HG02571 (cell line): Measurements from ENCODE around the gene GAN.
A peak's percentile ranks its signal among the peaks of the same experiment; 100 is the strongest.

ENCODE experiments used
- ATAC-seq: cut with Tn5 transposase; IDR thresholded peaks from one replicate; pipeline ENCODE4 v1.9.1; 2021; ENCODE audit warnings: mild to moderate bottlenecking, moderate library complexity; ENCODE audit not compliant: unreplicated experiment

Gene GAN

GRCh38 chr16:81314603-81315270 lies at the start of gene GAN:
Gene GAN, plus strand, starts transcription at chr16:81314962. Its CDS starts 152 bp downstream, at chr16:81315114.
- ATAC-seq: peak; percentile 92

GRCh38 chr16:81265052-81265451 lies 49.7 kb upstream of the GAN start:
- no peak for ATAC-seq

GRCh38 chr16:81265658-81266451 lies 48.9 kb upstream of the GAN start:
- no peak for ATAC-seq

- no peak for ATAC-seq
Measured at GRCh38 chr16:81266680-81267095, 48.1 kb upstream of the GAN start.

GRCh38 chr16:81268509-81268908 lies 46.3 kb upstream of the GAN start:
- ATAC-seq: no peak

GRCh38 chr16:81273223-81273950 lies 41.4 kb upstream of the GAN start:
- no peak for ATAC-seq

- ATAC-seq: no peak
Measured at GRCh38 chr16:81275064-81275532, 39.7 kb upstream of the GAN start.

GRCh38 chr16:81275795-81276194 lies 39.0 kb upstream of the GAN start:
- ATAC-seq: no peak

- no peak for ATAC-seq
Measured at GRCh38 chr16:81276323-81276722, 38.4 kb upstream of the GAN start.

GRCh38 chr16:81277541-81278080 lies 37.2 kb upstream of the GAN start:
- no peak for ATAC-seq

GRCh38 chr16:81278526-81278925 lies 36.2 kb upstream of the GAN start:
- ATAC-seq: no peak

- no peak for ATAC-seq
Measured at GRCh38 chr16:81279392-81279791, 35.4 kb upstream of the GAN start.

GRCh38 chr16:81280393-81280792 lies 34.4 kb upstream of the GAN start:
- ATAC-seq: no peak

GRCh38 chr16:81283044-81283443 lies 31.7 kb upstream of the GAN start:
- no peak for ATAC-seq

GRCh38 chr16:81284995-81285600 lies 29.7 kb upstream of the GAN start:
- no peak for ATAC-seq

GRCh38 chr16:81286190-81286589 lies 28.6 kb upstream of the GAN start:
- ATAC-seq: no peak

- no peak for ATAC-seq
Measured at GRCh38 chr16:81291117-81291516, 23.6 kb upstream of the GAN start.

GRCh38 chr16:81292936-81293335 lies 21.8 kb upstream of the GAN start:
- ATAC-seq: no peak

- no peak for ATAC-seq
Measured at GRCh38 chr16:81293909-81294802, 20.6 kb upstream of the GAN start.

GRCh38 chr16:81296631-81297030 lies 18.1 kb upstream of the GAN start:
- ATAC-seq: no peak
